Effector CD8-positive, alpha-beta T cell (primary cell): ENCODE measurements around the gene RAB3B.
"Not testable (repeated sequence)": the region's sequence is repeated elsewhere in the genome, so short reads cannot be mapped to it uniquely, and the experiment has no call there.

Source experiments
- DNase-seq: peaks from one replicate; lab custom pipeline; 2025; lab: John Stamatoyannopoulos, UW

The RAB3B gene

DNA sequence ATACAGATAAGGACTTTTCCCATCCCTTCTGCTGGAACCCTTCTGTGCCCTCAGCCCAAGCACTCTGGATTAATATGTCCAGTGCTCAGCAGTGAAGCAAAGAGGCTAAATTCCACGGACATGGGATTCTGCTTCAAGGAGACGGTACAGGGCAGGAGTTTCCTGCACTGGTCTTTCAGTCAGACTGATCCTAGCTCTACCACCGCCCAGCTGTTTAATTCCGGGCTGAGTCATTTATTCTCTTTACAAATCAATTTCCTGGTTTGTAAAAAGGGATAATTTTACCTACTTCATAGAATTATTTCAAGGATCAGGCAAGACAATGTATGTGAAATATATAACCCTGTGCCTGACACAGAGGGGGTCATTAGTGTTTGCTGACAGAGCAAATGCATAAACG, 70.4 kb downstream of the RAB3B start:
- DNase-seq: no peak

- no peak for DNase-seq
Measured at GRCh38 chr1:51919684-51920083, 70.8 kb downstream of the RAB3B start.

- no peak for DNase-seq
Measured at GRCh38 chr1:51916587-51917405, 73.7 kb downstream of the RAB3B start.

GRCh38 chr1:51915951-51916350, 74.5 kb downstream of the RAB3B start:
- DNase-seq: no peak

DNA sequence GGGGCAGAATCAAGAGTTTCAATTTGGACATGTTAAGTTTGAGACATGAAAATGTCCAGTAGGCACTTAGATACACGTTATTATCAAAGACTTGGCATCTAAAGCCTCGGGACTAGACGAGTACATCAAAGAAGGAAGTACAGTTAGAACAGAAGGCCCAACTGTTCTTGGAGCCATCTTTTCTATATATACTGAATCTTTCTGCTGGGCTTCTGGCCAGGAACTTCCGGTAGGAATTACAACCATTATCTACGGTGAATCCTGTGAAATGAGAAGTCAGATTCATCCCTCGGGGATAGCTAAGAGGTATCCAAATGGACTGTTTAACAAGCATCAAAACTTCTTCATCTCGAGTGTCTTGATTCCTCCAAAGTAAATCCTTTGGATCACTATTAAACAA, 77.6 kb downstream of the RAB3B start:
- no peak for DNase-seq

DNA sequence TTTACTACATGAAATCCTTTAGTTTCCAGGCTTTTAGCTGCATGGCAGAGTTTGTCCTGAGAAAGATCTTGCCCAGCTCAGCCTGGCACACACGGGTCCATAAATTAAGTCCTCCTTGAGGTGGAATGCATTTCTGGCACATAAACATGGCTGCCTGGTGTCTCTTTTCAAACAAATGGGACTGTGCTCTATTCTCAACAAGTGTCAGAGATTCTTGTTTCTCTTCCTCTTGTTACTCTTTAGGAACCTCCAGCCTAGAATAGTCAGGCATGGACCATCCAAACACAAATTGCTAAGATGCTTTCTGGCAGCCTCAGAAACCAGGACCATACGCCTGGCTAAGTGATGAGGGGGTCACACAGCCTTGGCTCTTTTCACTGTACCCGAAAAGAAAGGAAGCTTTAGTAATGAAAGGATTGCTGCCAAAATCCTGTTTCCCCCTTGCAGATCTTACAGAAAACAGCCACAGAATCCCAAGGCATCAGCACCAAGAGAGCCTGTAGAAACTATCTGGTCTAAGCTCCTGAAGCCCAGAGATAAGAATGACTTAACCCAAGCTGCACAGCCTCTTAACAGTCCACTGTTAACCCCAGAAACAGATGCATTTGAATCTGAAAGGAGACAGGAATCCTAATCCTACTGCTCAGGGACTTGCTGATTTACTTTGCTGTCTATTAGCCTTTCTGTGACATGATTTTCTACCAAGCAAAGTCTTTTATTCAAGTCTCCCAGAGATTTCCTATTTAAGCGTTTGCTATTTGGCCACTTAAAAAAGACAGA, 80.1 kb downstream of the RAB3B start:
- no peak for DNase-seq

DNA sequence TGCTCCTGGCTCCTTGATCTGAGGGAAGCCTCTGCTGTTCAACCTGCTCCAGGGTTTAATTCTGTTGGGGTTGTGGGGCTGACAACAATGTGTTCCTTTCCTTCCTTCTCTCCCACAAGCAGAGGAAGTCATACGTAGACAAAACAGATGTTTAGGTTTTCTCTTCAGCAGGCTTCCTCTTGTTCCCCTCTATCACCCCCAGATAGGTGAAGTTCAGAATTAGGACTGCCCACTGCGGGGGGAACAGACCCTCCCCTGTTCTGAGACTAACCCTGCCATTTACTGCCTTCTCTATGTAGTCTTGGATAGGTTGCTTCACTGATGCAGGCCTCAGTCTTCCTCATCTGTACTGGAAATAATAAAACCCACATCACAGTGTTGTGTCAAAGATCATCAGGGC, 82.0 kb downstream of the RAB3B start:
- no peak for DNase-seq

DNA sequence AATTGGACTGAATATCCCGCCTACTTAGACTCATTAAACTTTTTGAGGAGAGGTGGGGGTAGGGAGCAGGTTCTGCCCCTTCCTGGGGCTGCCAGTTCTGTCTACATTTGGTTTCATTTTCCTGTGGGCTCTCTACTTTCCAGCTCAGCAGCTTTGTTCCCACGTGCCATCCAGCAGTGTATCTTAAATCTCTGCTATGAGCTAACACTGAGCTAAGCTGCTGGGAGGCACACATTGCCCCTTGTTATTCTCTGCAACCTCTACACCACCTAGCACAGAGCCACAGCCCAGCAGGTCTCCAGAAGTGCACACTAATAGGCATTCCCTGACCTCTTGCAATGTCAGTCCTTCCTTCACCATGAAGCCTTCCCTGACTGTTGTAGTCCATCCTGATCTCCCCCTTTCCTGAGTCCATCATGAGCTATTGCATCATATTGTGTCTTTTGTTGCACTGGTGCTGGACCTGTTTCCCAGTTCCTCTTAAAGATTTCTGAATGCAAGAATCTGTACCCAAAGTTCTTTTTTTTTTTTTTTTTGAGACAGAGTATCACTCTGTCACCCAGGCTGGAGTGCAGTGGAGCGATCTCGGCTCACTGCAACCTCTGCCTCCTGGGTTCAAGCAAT, 83.3 kb downstream of the RAB3B start:
- no peak for DNase-seq

DNA sequence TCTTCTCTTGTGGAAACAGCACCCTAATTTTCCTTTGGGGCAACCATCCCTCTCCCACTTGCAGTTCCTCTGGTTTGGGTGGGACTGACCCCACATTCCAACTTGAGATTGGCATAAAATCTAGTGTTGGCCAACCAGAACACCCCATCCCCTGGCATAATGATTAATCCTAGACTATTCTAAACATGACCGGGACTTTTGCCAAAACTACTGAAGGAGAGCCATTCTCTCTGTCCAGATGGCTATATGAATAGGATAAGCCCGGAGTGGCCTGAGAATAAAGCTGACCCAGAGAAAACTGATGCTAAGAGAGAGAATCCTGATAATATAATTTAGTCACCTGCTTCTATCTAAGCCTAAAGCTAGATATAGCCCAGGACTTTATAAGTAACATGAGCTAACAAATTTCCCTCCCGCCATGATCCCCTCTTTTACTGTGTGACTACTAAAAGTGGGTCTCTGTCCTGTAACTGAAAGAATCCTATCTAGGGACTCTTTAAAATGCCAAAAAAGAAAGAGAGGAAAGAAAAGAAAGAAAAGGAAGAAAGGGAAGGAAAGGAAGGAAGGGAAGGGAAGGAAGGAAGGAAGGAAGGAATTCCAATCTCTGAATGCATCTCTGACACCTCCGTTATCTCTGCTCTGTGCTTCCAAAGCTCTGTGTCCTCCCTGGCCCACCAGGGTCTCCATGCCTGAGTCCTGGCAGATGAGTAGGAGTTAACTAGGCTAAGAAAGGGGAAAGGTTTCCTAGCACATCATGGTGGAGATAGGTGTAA, 84.0 kb downstream of the RAB3B start:
- no peak for DNase-seq

- no peak for DNase-seq
Measured at GRCh38 chr1:51902456-51902855, 88.0 kb downstream of the RAB3B start.

- DNase-seq: no peak
Measured at GRCh38 chr1:51901151-51901550, 89.3 kb downstream of the RAB3B start.

GRCh38 chr1:51899022-51899421, 91.5 kb downstream of the RAB3B start:
- DNase-seq: no peak

DNA sequence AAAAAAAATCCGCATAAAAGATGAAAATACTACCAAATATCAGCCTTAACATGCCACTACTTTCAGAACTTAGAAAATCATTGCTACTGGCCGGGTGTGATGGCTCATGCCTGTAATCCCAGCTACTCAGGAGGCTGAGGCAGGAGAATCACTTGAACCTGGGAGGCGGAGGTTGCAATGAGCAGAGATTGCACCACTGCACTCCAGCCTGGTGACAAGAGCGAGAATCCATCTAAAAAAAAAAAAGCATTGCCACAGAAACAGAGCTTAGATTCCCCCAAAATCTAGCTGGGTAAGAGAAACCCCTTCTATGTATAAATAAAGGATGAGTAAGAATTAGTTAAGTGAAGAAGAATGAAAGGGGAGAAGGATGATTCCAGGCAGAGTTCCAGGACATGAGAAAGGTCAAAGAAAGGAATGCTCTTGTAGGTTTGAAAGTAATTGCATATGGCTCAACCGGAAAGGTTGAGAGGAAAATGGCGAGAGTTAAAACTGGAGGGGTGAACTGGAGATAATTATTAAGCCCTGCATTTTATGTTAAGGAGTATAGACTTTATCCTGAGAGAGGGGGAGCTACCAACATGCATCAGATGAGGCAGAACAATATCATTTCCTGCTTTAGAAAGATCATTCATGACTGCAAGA, 92.3 kb downstream of the RAB3B start:
- DNase-seq: no peak

- no peak for DNase-seq
Measured at GRCh38 chr1:51897699-51898031, 92.8 kb downstream of the RAB3B start.

- not testable (repeated sequence) for DNase-seq
Measured at GRCh38 chr1:51894748-51895147, 95.8 kb downstream of the RAB3B start.

- DNase-seq: peak; percentile 99
Measured at GRCh38 chr1:51878616-51879336, 111.7 kb downstream of the RAB3B start, which contains the start of gene NRDC. NRDC (minus strand) TSS chr1:51878727; CDS start chr1:51878615, 112 bp downstream.

- no peak for DNase-seq
Measured at GRCh38 chr1:51878308-51878615, 112.2 kb downstream of the RAB3B start.

DNA sequence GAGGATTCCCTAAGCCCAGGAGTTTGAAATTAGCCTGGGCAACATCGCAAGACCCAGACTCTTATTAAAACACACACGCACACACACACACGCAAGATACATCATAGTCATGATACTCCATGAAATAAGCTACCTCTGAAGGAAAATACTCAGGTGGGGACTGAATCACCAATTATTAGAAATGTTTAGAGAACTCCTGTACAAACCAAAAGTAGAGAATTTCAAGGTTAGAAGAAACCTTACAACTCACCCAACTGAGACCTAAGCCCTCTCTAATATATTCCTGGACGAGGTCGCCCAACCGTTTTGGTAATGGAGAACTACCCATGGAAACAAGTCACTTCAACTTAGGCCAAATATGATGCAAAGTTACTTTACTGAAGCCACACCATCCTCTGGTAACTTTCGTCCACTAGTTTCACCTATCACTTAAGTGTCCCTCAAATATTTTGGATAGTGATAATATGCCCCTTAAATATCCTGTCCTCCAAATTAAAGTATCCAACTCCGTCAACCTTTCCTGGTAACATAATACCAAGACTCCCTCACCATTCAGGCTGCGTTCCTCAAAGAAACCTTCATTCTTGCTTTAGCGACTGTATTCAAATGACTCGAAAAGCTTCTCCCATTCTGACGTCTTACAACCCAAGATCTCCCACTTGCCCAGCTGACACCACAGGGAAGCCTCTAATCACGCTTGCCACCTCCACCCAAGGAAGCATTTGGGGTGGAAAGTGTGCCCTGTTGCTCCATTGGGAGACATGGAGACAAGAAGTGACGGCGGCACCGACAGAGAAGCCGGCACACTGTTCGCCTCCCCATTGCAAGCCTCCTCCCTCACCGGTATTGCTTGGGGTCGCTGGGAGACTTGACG, 112.8 kb downstream of the RAB3B start:
- DNase-seq: no peak

DNA sequence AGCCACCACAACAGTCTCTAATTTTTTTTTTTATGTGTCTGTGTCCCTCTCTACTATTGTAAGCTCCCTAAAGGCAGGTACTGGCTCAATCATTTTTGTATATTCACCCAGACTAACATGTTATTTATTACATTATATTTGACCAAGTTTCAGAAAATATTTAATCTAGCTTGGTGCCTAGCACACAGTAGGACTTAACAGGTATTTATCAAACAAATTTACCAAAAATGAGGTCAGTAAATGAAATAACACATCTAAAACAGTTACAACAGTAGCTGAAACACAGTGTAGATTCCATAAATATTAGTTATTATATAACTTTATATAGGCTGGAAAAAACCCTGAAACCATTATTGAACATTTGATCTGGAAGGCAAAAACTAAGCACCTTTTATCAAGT, 114.7 kb downstream of the RAB3B start:
- no peak for DNase-seq

- no peak for DNase-seq
Measured at GRCh38 chr1:51875291-51875772, 115.2 kb downstream of the RAB3B start.
